Calu3 (cell line): Measurements from ENCODE around the gene SLC6A16. TPM values are rescaled to one million over a fixed set of nuclear protein-coding genes. Genes with fewer than 3 reads are reported as not detected.

Experiments used
- BruUV-seq: library from RNA; stranded (reverse); fragments of 400-500 nt; replicated peaks from 2 replicates; lab custom pipeline; 2021; lab: Mats Ljungman, UMichigan
- CTCF ChIA-PET: fragments of 300-600 bp; sonication (Branson Sonifier 250); formaldehyde crosslinking; loops from one replicate; lab custom pipeline; 2022; ENCODE audit warnings: antibody characterized with exemption; lab: Charles Lee
- DNase-seq: peaks from one replicate; pipeline ENCODE4 v3.0.0; 2022
- H3K27ac Mint-ChIP-seq: one replicate; pipeline ENCODE4 v1.8.0; 2022; ENCODE audit warnings: mixed read lengths; ENCODE audit not compliant: unreplicated experiment
- H3K27me3 Mint-ChIP-seq: one replicate; pipeline ENCODE4 v1.8.0; 2022; ENCODE audit warnings: mixed read lengths; ENCODE audit not compliant: unreplicated experiment
- H3K36me3 Mint-ChIP-seq: one replicate; pipeline ENCODE4 v1.8.0; 2022; ENCODE audit warnings: mild to moderate bottlenecking, moderate library complexity, mixed read lengths; ENCODE audit not compliant: insufficient read depth, unreplicated experiment
- H3K4me1 Mint-ChIP-seq: one replicate; pipeline ENCODE4 v1.8.0; 2022; ENCODE audit warnings: mild to moderate bottlenecking, low read depth, mixed read lengths; ENCODE audit not compliant: unreplicated experiment
- H3K4me3 Mint-ChIP-seq: one replicate; pipeline ENCODE4 v1.8.0; 2022; ENCODE audit warnings: mild to moderate bottlenecking, low read depth, moderate library complexity, mixed read lengths; ENCODE audit not compliant: unreplicated experiment
- H3K9me3 Mint-ChIP-seq: one replicate; pipeline ENCODE4 v1.8.0; 2022; ENCODE audit warnings: low read depth, mixed read lengths; ENCODE audit not compliant: unreplicated experiment
- intact Hi-C: fragments of 100-400 bp; cut with micrococcal nuclease; formaldehyde crosslinking; loops from one replicate; pipeline ENCODE4 v1.10.0; 2022; ENCODE audit not compliant: unreplicated experiment
- total RNA-seq: library from RNA; stranded (reverse); gene quantifications from 2 replicates; pipeline ENCODE4 v1.2.3, GENCODE V29; 2022
- TF ChIP-seq, protein P1 (sequence below): fragments of 200-600 bp; IDR thresholded peaks from one replicate; pipeline ENCODE4 v1.8.0; 2022; ENCODE audit warnings: antibody characterized with exemption; ENCODE audit not compliant: unreplicated experiment

The SLC6A16 gene
- total RNA-seq, 1 experiment from 2014 or later, result not detected

DNA sequence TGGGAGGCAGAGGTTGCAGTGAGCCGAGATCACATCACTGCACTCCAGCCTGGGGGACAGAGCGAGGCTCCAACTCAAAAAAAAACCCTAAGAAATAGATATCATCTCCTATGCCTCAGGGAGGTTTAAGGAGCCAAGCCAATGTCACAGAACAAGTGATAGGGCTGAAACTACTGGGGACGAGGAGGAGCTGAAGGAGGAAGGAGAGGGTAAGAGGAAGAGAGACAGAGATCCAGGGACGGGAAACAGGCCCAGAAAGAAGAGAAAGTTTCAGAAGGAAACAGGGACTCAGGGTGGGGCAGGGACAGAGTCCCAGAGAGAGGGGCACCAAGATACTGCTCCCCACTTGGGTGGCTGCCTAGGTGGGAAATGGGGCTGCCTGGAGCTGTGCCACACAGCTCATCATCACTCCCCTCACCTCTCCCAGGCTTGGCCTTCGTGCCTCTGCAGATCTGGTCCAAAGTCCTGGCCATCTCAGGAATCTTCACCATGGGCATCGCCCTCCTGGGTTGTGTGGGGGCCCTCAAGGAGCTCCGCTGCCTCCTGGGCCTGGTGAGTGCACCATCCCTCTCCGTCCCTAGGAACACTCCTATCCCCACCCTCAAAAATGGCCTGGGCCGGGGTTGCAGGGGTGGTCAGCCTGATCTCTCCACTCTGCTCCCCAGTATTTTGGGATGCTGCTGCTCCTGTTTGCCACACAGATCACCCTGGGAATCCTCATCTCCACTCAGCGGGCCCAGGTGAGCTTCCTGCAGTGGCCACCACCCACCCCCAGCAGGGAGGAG lies 11.7 kb upstream of the SLC6A16 start:
- no peak overlapping the region for H3K4me3 Mint-ChIP-seq
- peaks cover 85% of the 10 kb centered on the region for H3K27me3 Mint-ChIP-seq
- intact Hi-C loops, result no loop called here
- no peaks in the 10 kb centered on the region for H3K36me3 Mint-ChIP-seq
- CTCF ChIA-PET, result interaction anchor here (0.7 kb wide), 1 partner anchor 55 kb away, joined by 3 read pairs; no protein-coding TSS in a partner anchor
- DNase-seq, result no peak
- H3K27ac Mint-ChIP-seq, result no peak overlapping the region
- TF ChIP-seq, protein P1, sequence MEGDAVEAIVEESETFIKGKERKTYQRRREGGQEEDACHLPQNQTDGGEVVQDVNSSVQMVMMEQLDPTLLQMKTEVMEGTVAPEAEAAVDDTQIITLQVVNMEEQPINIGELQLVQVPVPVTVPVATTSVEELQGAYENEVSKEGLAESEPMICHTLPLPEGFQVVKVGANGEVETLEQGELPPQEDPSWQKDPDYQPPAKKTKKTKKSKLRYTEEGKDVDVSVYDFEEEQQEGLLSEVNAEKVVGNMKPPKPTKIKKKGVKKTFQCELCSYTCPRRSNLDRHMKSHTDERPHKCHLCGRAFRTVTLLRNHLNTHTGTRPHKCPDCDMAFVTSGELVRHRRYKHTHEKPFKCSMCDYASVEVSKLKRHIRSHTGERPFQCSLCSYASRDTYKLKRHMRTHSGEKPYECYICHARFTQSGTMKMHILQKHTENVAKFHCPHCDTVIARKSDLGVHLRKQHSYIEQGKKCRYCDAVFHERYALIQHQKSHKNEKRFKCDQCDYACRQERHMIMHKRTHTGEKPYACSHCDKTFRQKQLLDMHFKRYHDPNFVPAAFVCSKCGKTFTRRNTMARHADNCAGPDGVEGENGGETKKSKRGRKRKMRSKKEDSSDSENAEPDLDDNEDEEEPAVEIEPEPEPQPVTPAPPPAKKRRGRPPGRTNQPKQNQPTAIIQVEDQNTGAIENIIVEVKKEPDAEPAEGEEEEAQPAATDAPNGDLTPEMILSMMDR, result no peak
- BruUV-seq, result no TSS peak
- H3K4me1 Mint-ChIP-seq, result peaks cover 10% of the 10 kb centered on the region
- no peaks in the 10 kb centered on the region for H3K9me3 Mint-ChIP-seq

DNA sequence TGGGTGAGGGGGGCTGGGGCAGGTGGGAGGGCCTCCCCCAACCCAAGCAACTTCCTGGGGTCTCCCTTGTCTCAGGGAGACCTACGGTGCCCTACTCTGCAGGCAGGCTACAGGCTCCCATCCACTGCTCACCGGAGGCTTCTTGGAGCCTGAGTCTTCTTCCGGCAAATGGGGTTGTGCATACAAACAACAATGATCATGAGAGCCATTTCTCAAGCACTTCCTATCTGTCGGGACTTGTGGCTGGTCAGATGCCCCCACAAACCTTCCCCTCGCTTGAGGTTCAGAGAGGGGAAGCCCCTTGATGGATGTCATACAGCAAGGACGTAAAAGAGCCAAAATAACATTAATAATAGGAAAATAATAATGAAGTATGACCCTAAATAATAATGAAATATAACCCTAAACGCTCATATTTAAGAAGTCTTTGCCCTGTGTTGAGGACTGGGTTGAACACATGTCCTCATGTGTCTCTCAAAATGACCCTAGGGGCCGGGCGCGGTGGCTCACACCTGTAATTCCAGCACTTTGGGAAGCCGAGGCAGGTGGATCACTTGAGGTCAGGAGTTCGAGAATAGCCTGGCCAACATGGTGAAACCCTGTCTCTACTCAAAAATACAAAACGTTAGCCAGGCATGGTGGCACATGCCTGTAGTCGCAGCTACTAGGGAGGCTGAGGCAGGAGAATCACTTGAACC lies 10.9 kb upstream of the SLC6A16 start:
- CTCF ChIA-PET, result interaction anchor here (0.7 kb wide), 1 partner anchor 56 kb away, joined by 3 read pairs; no protein-coding TSS in a partner anchor
- BruUV-seq, result no TSS peak
- H3K27ac Mint-ChIP-seq, result no peak overlapping the region
- H3K9me3 Mint-ChIP-seq, result no peaks in the 10 kb centered on the region
- no peak for DNase-seq
- peaks cover 10% of the 10 kb centered on the region for H3K4me1 Mint-ChIP-seq
- TF ChIP-seq, protein P1, result no peak
- no peak overlapping the region for H3K4me3 Mint-ChIP-seq
- H3K27me3 Mint-ChIP-seq, result peaks cover 84% of the 10 kb centered on the region
- no peaks in the 10 kb centered on the region for H3K36me3 Mint-ChIP-seq
- intact Hi-C loops, result no loop called here

DNA sequence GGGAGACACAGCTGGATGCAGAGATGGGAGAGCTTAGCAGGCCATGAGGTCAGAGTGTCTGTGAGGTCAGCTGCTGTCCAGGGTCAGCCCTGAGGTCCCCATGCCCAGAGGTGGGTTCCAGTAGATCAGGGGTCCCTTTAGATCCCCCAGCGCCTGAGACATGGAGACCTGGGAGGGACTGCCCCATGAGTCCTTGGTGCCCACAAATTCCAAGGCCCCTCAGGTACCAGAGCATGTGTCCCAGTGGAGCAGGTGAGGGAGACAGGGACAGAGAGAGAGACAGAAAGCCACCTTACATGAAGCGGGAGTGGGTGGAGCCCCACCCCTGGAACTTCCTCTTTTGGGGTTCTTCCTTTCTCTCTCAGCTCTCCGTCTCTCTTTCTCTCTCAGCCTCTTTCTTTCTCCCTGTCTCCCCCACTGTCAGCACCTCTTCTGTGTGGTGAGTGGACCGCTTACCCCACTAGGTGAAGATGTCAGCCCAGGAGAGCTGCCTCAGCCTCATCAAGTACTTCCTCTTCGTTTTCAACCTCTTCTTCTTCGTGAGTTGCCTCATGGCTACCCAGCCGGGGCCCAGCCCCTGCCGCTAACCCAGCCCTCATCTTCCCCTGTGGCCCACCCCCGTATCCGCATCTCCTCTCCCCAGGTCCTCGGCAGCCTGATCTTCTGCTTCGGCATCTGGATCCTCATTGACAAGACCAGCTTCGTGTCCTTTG lies 10.2 kb upstream of the SLC6A16 start, which contains the start of gene CD37:
TSS of gene CD37 (plus strand) at position 336 of the 713 bp plus-strand sequence. CDS start at position 471, 135 bp downstream.
- no TSS peak for BruUV-seq
- TF ChIP-seq, protein P1, result no peak
- Mint-ChIP-seq H3K27ac (no peak within 1 kb of the TSS), H3K36me3 (no peaks in the 10 kb centered on the region), H3K27me3 (peaks cover 77% of the 10 kb centered on the region), H3K9me3 (no peaks in the 10 kb centered on the region), H3K4me1 (peaks cover 6% of the 10 kb centered on the region), H3K4me3 (no peak within 1 kb of the TSS)
- intact Hi-C loops, result no loop called here
- CTCF ChIA-PET, result no interaction called here
- DNase-seq, result no peak

DNA sequence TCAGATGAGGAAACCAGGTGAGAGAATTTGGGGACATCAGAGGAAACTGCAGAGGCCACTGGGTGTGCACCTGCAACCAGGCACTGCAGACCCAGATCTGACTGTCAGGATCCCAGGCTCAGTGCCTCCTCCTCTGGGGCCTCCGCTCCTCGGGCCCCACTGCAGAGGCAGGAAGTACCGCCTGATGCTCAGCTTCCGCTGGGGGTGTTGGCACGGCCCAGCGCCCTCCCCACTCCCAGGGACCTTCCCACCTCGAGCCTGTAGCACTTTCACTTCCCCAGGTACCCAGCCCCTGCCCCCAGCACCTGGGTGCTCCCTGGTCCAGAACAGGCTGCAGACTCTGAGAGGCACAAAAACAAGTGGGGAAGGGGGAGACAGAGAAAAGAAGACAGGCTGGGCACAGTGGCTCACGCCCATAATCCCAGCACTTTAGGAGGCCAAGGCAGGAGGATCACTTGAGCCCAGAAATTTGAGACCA lies 8.9 kb upstream of the SLC6A16 start:
- Mint-ChIP-seq H3K4me3 (no peak overlapping the region), H3K4me1 (no peaks in the 10 kb centered on the region), H3K9me3 (no peaks in the 10 kb centered on the region), H3K27ac (no peak overlapping the region), H3K27me3 (peaks cover 64% of the 10 kb centered on the region), H3K36me3 (no peaks in the 10 kb centered on the region)
- intact Hi-C loops, result no loop called here
- CTCF ChIA-PET, result no interaction called here
- BruUV-seq, result no TSS peak
- DNase-seq, result no peak
- TF ChIP-seq, protein P1, result no peak
